OCI-LY1 (cell line): Measurements from ENCODE around the gene YTHDC1.
A peak's percentile ranks its signal among the peaks of the same experiment; 100 is the strongest.

ENCODE experiments used
- CTCF ChIP-seq: fragments of 200-600 bp; sonication (generic), shearing (Covaris generic); IDR thresholded peaks from 2 replicates; pipeline ENCODE4 v1.5.1; 2017; ENCODE audit warnings: mild to moderate bottlenecking, antibody characterized with exemption, low read length, moderate library complexity, mixed read lengths
- EZH2 ChIP-seq: fragments of 200-600 bp; sonication (generic), shearing (Covaris generic); IDR thresholded peaks from 2 replicates; pipeline ENCODE4 v1.8.0; 2017; ENCODE audit warnings: borderline replicate concordance, mixed run types, mild to moderate bottlenecking, antibody characterized with exemption, low read length, moderate library complexity, mixed read lengths

GRCh38 chr4:68375667-68376559, 26.0 kb upstream of the YTHDC1 start:
- TF ChIP-seq EZH2 (no peak), CTCF (peak; percentile 92)
